ENCODE results near the gene SRSF1.

GRCh38 chr17:58054641-58055040 lies 47.6 kb upstream of the SRSF1 start:
- TF ChIP-seq POLR2A (IDR thresholded peaks at IDR 0.05; ENCODE audit: low read depth, low read length) = no peak
- TF ChIP-seq, protein P1, sequence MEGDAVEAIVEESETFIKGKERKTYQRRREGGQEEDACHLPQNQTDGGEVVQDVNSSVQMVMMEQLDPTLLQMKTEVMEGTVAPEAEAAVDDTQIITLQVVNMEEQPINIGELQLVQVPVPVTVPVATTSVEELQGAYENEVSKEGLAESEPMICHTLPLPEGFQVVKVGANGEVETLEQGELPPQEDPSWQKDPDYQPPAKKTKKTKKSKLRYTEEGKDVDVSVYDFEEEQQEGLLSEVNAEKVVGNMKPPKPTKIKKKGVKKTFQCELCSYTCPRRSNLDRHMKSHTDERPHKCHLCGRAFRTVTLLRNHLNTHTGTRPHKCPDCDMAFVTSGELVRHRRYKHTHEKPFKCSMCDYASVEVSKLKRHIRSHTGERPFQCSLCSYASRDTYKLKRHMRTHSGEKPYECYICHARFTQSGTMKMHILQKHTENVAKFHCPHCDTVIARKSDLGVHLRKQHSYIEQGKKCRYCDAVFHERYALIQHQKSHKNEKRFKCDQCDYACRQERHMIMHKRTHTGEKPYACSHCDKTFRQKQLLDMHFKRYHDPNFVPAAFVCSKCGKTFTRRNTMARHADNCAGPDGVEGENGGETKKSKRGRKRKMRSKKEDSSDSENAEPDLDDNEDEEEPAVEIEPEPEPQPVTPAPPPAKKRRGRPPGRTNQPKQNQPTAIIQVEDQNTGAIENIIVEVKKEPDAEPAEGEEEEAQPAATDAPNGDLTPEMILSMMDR (conservative IDR thresholded peaks at IDR 0.05; ENCODE audit: low read depth, low read length) = no peak

Measured in IMR-90 (cell line).